Measurements from ENCODE around the gene DYNLRB2.

DNA sequence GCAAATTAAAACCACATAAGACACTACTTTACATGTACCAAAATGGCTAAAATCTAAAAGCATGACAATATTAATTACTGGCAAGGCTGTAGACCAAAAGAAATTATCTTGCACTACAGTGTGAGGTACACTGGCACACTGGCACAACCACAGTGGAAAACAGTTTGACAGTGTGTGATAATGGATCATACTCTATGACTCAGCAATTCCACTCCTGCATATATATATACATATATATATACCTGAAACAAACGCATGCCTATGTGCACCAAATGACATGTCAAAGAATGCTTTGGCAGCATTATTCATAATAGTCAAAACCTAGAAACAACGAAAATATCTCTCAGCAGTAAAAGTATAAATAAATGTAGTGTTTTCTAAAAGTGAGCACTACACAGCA lies 4.6 kb upstream of the DYNLRB2 start:
- TF ChIP-seq, protein P1, sequence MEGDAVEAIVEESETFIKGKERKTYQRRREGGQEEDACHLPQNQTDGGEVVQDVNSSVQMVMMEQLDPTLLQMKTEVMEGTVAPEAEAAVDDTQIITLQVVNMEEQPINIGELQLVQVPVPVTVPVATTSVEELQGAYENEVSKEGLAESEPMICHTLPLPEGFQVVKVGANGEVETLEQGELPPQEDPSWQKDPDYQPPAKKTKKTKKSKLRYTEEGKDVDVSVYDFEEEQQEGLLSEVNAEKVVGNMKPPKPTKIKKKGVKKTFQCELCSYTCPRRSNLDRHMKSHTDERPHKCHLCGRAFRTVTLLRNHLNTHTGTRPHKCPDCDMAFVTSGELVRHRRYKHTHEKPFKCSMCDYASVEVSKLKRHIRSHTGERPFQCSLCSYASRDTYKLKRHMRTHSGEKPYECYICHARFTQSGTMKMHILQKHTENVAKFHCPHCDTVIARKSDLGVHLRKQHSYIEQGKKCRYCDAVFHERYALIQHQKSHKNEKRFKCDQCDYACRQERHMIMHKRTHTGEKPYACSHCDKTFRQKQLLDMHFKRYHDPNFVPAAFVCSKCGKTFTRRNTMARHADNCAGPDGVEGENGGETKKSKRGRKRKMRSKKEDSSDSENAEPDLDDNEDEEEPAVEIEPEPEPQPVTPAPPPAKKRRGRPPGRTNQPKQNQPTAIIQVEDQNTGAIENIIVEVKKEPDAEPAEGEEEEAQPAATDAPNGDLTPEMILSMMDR (IDR thresholded peaks at IDR 0.05): no peak
- TF ChIP-seq ZFX (IDR thresholded peaks at IDR 0.05; ENCODE audit: borderline replicate concordance): no peak
